Right cardiac atrium (tissue), 5 donors: ENCODE results near the gene RARB. TPM values are rescaled to one million over a fixed set of nuclear protein-coding genes. Genes with fewer than 3 reads are reported as not detected.
A peak's percentile ranks its signal among the peaks of the same experiment; 100 is the strongest.

Source experiments
- ATAC-seq, 2 donors: fragments of 200-7000 bp; cut with Tn5 transposase; one replicate each; pipeline versions ENCODE4 v1.8.0 to v1.9.1; 2020; ENCODE audit warnings: moderate library complexity in 2 of 2, mild to moderate bottlenecking in 1 of 2
- DNase-seq, 3 donors: peaks; one replicate each; pipeline ENCODE4 v3.0.0-alpha.2; 2020
- H3K27ac ChIP-seq: one replicate; pipeline ENCODE4 v1.5.1; 2013; ENCODE audit warnings: mild to moderate bottlenecking, low read length, control low read depth, moderate library complexity
- H3K27me3 ChIP-seq: one replicate; pipeline ENCODE4 v1.6.1; 2013; ENCODE audit not compliant: control insufficient read depth, insufficient read depth
- H3K4me1 ChIP-seq: one replicate; pipeline ENCODE4 v1.6.1; 2013; ENCODE audit warnings: low read length; ENCODE audit not compliant: control insufficient read depth, insufficient read depth
- H3K4me3 ChIP-seq: one replicate; pipeline ENCODE4 v1.5.1; 2013; ENCODE audit warnings: low read length, control low read depth
- H3K9me3 ChIP-seq: one replicate; pipeline ENCODE4 v1.6.1; 2013; ENCODE audit warnings: low read length; ENCODE audit not compliant: control insufficient read depth
- WGBS: extraction: QIAGEN DNeasy Blood & Tissue Kit; methylation state at CpG from one replicate; pipeline ENCODE4 v1.1.7; 2013; 5-methylcytosine and 5-hydroxymethylcytosine counted together
- intact Hi-C, 4 donors: fragments of 100-400 bp; cut with DNase I; formaldehyde crosslinking; loops; one replicate each; pipeline versions ENCODE4 v1.11.0 to v1.14.0; 2022 to 2023
- polyA plus RNA-seq: library from polyadenylated mRNA; stranded (reverse); fragments of 200-250 nt; gene quantifications from one replicate; pipeline ENCODE4 v1.2.3, GENCODE V29; 2013
- total RNA-seq, 4 donors: library from RNA; stranded (reverse); fragmentation: NEBNext Ultra II Directional; extraction: Animal tissue kit (Norgen Biotek cat#: 25700); gene quantifications; one replicate each; pipeline ENCODE4 v1.2.1, GENCODE V29; 2021
- donor health status: healthy with polysubstance abuse.
- donor health status: DM: no; HTN: yes; CAD: no.
- donor health status: DM: no; HTN: no; CAD: no.
- donor health status: DM: no; HTN: yes; CAD: no; lungs with severe emphysema.
- donor health status: DM: yes; HTN: yes; CAD: no.

The RARB gene
- total and polyA plus RNA-seq, 5 donors, result 9.5 to 26.4 (median 24.0) TPM

GRCh38 chr3:25447285-25447684 lies 19.2 kb downstream of the RARB start:
- Histone ChIP-seq H3K27me3 (no peaks in the 10 kb centered on the region), H3K9me3 (no peaks in the 10 kb centered on the region), H3K27ac (no peak overlapping the region), H3K4me1 (peaks cover 4% of the 10 kb centered on the region), H3K4me3 (no peak overlapping the region)
- ATAC-seq, result no peak
- WGBS, result 80% methylated on average over 3 of the region's 3 CpGs
- intact Hi-C loops, result no loop called here
- DNase-seq, result no peak

GRCh38 chr3:25447925-25448324 lies 19.9 kb downstream of the RARB start:
- Histone ChIP-seq H3K9me3 (no peaks in the 10 kb centered on the region), H3K27me3 (no peaks in the 10 kb centered on the region), H3K27ac (no peak overlapping the region), H3K4me3 (no peak overlapping the region), H3K4me1 (peaks cover 3% of the 10 kb centered on the region)
- 95% methylated on average over 3 of the region's 3 CpGs for WGBS
- intact Hi-C loops, result no loop called here
- ATAC-seq (no peak), DNase-seq (no peak)

- Histone ChIP-seq H3K27me3 (no peaks in the 10 kb centered on the region), H3K9me3 (no peaks in the 10 kb centered on the region), H3K4me3 (no peak overlapping the region), H3K27ac (peak overlapping the region; percentile 60), H3K4me1 (peaks cover 2% of the 10 kb centered on the region)
- DNase-seq, result peak; percentile 92 to 98 (median 96)
- intact Hi-C loops, result no loop called here
- 38% methylated on average over 11 of the region's 11 CpGs for WGBS
- peak; percentile 94 to 96 for ATAC-seq
Observed at GRCh38 chr3:25448750-25449692, 21.0 kb downstream of the RARB start.

- DNase-seq (no peak), ATAC-seq (no peak)
- Histone ChIP-seq H3K9me3 (no peaks in the 10 kb centered on the region), H3K4me1 (peaks cover 2% of the 10 kb centered on the region), H3K27ac (no peak overlapping the region), H3K27me3 (no peaks in the 10 kb centered on the region), H3K4me3 (no peak overlapping the region)
- intact Hi-C loops, result no loop called here
- WGBS, result 93% methylated on average over 8 of the region's 8 CpGs
Observed at GRCh38 chr3:25449857-25450256, 21.8 kb downstream of the RARB start.

- Histone ChIP-seq H3K4me1 (peaks cover 4% of the 10 kb centered on the region), H3K9me3 (no peaks in the 10 kb centered on the region), H3K27me3 (no peaks in the 10 kb centered on the region), H3K27ac (no peak overlapping the region), H3K4me3 (no peak overlapping the region)
- intact Hi-C loops, result no loop called here
- 62% methylated on average over 5 of the region's 5 CpGs for WGBS
- ATAC-seq, result no peak
- DNase-seq, result no peak
Observed at GRCh38 chr3:25452192-25452591, 24.1 kb downstream of the RARB start.

- intact Hi-C loops, result no loop called here
- Histone ChIP-seq H3K4me3 (no peak overlapping the region), H3K4me1 (peaks cover 7% of the 10 kb centered on the region), H3K27ac (no peak overlapping the region), H3K27me3 (no peaks in the 10 kb centered on the region), H3K9me3 (no peaks in the 10 kb centered on the region)
- ATAC-seq, result no peak
- no peak for DNase-seq
- 71% methylated on average over 2 of the region's 2 CpGs for WGBS
Observed at GRCh38 chr3:25452740-25453139, 24.7 kb downstream of the RARB start.

GRCh38 chr3:25453619-25454004 lies 25.5 kb downstream of the RARB start:
- 29% methylated on average over 6 of the region's 6 CpGs for WGBS
- peak in 1 of 2 donors; percentile 45 for ATAC-seq
- no peaks in the 10 kb centered on the region for H3K9me3 ChIP-seq
- H3K27me3 ChIP-seq, result no peaks in the 10 kb centered on the region
- DNase-seq, result no peak
- peaks cover 9% of the 10 kb centered on the region for H3K4me1 ChIP-seq
- H3K27ac ChIP-seq, result peak overlapping the region; percentile 20
- H3K4me3 ChIP-seq, result no peak overlapping the region
- intact Hi-C loops, result no loop called here

GRCh38 chr3:25454005-25454927 lies 26.2 kb downstream of the RARB start:
- intact Hi-C loops, result no loop called here

GRCh38 chr3:25455441-25456132 lies 27.5 kb downstream of the RARB start:
- no peak overlapping the region for H3K4me3 ChIP-seq
- peaks cover 9% of the 10 kb centered on the region for H3K4me1 ChIP-seq
- H3K27ac ChIP-seq, result peak overlapping the region; percentile 59
- no peaks in the 10 kb centered on the region for H3K9me3 ChIP-seq
- WGBS, result 32% methylated on average over 8 of the region's 8 CpGs
- DNase-seq, result peak; percentile 56 to 84 (median 72)
- H3K27me3 ChIP-seq, result no peaks in the 10 kb centered on the region
- peak; percentile 85 to 90 for ATAC-seq
- intact Hi-C loops, result no loop called here

More at GRCh38 chr3:25454005-25454927, 26.2 kb downstream of the RARB start:
- no peaks in the 10 kb centered on the region for H3K9me3 ChIP-seq
- H3K4me3 ChIP-seq, result peak overlapping the region; percentile 3
- H3K27ac ChIP-seq, result no peak overlapping the region
- DNase-seq (no peak), ATAC-seq (no peak)
- no peaks in the 10 kb centered on the region for H3K27me3 ChIP-seq
- 36% methylated on average over 16 of the region's 16 CpGs for WGBS
- H3K4me1 ChIP-seq, result peaks cover 9% of the 10 kb centered on the region

- 51% methylated on average over 7 of the region's 7 CpGs for WGBS
- DNase-seq, result no peak
- intact Hi-C loops, result no loop called here
- H3K27me3 ChIP-seq, result no peaks in the 10 kb centered on the region
- peak overlapping the region; percentile 31 for H3K27ac ChIP-seq
- H3K4me3 ChIP-seq, result no peak overlapping the region
- ATAC-seq, result no peak
- H3K9me3 ChIP-seq, result no peaks in the 10 kb centered on the region
- peaks cover 11% of the 10 kb centered on the region for H3K4me1 ChIP-seq
Observed at GRCh38 chr3:25456723-25457670, 28.9 kb downstream of the RARB start.
